ENCODE measurements around the gene UNC5C. TPM values are rescaled to one million over a fixed set of nuclear protein-coding genes. Genes with fewer than 3 reads are reported as not detected.

UNC5C gene
- polyA plus RNA-seq, 1 of the 3 experiments (the other 2 are of a cell fraction): 3.3 TPM

DNA sequence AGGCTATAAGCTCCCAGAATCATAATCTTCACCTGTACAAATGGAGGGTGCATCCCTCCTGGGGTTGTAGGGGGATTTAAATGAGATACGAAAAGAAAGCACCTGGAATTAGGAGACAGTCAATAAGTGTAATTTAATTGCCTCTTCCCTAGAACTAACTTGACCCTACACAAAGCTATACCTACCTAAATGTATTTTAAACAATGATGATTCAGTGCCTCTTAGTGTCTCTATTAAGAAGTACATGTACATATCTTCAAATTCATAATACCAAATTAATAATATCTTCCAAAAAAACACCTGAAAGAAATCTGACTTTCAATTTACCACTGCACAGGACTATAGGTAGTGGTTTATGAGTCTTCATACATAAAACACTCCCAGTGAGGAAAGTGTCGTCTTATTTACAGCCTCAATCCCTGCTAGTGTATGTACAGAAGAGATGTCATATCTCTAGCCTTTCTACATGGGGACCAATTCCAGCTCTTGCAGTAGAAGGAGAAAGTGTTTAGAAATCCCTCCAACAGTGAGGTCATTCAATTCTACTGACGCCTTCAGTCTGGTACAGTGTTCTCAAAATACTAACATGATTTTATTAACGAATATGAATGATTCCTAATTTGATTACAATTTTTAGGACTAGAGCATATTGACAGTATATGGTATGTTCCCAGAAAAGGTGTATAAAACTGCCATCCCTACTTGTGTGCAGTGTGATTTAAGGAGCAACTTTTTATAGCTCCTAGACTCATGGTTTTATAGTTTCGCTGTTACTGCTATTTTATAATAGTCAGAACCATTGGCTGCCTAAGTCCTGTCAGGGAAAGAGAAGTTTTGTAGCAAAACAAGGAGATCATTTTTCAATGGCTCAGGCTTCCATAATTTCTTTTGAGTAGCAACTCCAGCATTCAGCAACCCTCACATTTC lies 282.7 kb downstream of the UNC5C start:
- Histone ChIP-seq H3K36me3 (replicated peaks in 1 of 2; ENCODE audit: control insufficient read depth in 1 of 2, insufficient read depth in 2 of 2, low read length in 1 of 2) (peaks cover 0 to 3% of the 10 kb centered on the region in 2 experiments), H3K79me2 (ENCODE audit: insufficient read depth) (no peaks in the 10 kb centered on the region), H3F3A (replicated peaks; ENCODE audit: insufficient read depth) (no peaks in the 10 kb centered on the region), H3K9me2 (no peaks in the 10 kb centered on the region), H3K9ac (no peak overlapping the region), H3K27ac (ENCODE audit: low read depth in 2 of 2, low read length in 1 of 2) (no peak overlapping the region; a peak in 1 of 4 replicates), H3K4me3 (ENCODE audit: low read depth in 2 of 2, low read length in 1 of 2) (no peak overlapping the region), H4K20me1 (ENCODE audit: insufficient read depth) (no peaks in the 10 kb centered on the region), H2AFZ (ENCODE audit: low read depth) (no peak overlapping the region), H3K4me2 (no peak overlapping the region), H3K9me3 (no peaks in the 10 kb centered on the region), H3K4me1 (ENCODE audit: control insufficient read depth in 1 of 2, insufficient read depth in 2 of 2, low read depth in 1 of 2, low read length in 1 of 2) (peaks cover 2 to 6% of the 10 kb centered on the region in 2 experiments; a peak in 3 of 4 replicates), H3K27me3 (ENCODE audit: insufficient read depth) (no peaks in the 10 kb centered on the region)
- WGBS (ENCODE audit: low lambda C conversion rate): 93% methylated on average over 5 of the region's 5 CpGs
- no peak for DNase-seq
- no peak for TF ChIP-seq EZH2phosphoT487 (IDR thresholded peaks at IDR 0.05; ENCODE audit: borderline replicate concordance, low read depth)
- TF ChIP-seq YY1 (IDR thresholded peaks at IDR 0.05; ENCODE audit: low read depth): no peak
- no peak for TF ChIP-seq TAF1 (IDR thresholded peaks at IDR 0.05; ENCODE audit: borderline replicate concordance, low read depth, low read length)
- TF ChIP-seq, protein P1, sequence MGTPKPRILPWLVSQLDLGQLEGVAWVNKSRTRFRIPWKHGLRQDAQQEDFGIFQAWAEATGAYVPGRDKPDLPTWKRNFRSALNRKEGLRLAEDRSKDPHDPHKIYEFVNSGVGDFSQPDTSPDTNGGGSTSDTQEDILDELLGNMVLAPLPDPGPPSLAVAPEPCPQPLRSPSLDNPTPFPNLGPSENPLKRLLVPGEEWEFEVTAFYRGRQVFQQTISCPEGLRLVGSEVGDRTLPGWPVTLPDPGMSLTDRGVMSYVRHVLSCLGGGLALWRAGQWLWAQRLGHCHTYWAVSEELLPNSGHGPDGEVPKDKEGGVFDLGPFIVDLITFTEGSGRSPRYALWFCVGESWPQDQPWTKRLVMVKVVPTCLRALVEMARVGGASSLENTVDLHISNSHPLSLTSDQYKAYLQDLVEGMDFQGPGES (IDR thresholded peaks at IDR 0.05; ENCODE audit: low read depth, low read length): no peak
- TF ChIP-seq MXI1 (IDR thresholded peaks at IDR 0.05; ENCODE audit: low read depth, low read length): no peak
- TF ChIP-seq ELF1 (IDR thresholded peaks at IDR 0.05): no peak
- TF ChIP-seq RAD21 (IDR thresholded peaks at IDR 0.05; ENCODE audit: low read length): no peak
- no peak for TF ChIP-seq RXRA (IDR thresholded peaks at IDR 0.05; ENCODE audit: borderline replicate concordance, low read depth)
- TF ChIP-seq, protein P2, sequence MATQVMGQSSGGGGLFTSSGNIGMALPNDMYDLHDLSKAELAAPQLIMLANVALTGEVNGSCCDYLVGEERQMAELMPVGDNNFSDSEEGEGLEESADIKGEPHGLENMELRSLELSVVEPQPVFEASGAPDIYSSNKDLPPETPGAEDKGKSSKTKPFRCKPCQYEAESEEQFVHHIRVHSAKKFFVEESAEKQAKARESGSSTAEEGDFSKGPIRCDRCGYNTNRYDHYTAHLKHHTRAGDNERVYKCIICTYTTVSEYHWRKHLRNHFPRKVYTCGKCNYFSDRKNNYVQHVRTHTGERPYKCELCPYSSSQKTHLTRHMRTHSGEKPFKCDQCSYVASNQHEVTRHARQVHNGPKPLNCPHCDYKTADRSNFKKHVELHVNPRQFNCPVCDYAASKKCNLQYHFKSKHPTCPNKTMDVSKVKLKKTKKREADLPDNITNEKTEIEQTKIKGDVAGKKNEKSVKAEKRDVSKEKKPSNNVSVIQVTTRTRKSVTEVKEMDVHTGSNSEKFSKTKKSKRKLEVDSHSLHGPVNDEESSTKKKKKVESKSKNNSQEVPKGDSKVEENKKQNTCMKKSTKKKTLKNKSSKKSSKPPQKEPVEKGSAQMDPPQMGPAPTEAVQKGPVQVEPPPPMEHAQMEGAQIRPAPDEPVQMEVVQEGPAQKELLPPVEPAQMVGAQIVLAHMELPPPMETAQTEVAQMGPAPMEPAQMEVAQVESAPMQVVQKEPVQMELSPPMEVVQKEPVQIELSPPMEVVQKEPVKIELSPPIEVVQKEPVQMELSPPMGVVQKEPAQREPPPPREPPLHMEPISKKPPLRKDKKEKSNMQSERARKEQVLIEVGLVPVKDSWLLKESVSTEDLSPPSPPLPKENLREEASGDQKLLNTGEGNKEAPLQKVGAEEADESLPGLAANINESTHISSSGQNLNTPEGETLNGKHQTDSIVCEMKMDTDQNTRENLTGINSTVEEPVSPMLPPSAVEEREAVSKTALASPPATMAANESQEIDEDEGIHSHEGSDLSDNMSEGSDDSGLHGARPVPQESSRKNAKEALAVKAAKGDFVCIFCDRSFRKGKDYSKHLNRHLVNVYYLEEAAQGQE (IDR thresholded peaks at IDR 0.05; ENCODE audit: low read depth, low read length): no peak
- TF ChIP-seq GATA2 (CRISPR knock-in tag; IDR thresholded peaks at IDR 0.05): no peak
- no peak for TF ChIP-seq FOSL2 (IDR thresholded peaks at IDR 0.05; ENCODE audit: borderline replicate concordance, low read depth)
- TF ChIP-seq, protein P3, sequence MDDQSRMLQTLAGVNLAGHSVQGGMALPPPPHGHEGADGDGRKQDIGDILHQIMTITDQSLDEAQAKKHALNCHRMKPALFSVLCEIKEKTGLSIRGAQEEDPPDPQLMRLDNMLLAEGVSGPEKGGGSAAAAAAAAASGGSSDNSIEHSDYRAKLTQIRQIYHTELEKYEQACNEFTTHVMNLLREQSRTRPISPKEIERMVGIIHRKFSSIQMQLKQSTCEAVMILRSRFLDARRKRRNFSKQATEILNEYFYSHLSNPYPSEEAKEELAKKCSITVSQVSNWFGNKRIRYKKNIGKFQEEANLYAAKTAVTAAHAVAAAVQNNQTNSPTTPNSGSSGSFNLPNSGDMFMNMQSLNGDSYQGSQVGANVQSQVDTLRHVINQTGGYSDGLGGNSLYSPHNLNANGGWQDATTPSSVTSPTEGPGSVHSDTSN (IDR thresholded peaks at IDR 0.05): no peak
- TF ChIP-seq FOXM1 (IDR thresholded peaks at IDR 0.05; ENCODE audit: low read depth): no peak
- TF ChIP-seq, protein P4, sequence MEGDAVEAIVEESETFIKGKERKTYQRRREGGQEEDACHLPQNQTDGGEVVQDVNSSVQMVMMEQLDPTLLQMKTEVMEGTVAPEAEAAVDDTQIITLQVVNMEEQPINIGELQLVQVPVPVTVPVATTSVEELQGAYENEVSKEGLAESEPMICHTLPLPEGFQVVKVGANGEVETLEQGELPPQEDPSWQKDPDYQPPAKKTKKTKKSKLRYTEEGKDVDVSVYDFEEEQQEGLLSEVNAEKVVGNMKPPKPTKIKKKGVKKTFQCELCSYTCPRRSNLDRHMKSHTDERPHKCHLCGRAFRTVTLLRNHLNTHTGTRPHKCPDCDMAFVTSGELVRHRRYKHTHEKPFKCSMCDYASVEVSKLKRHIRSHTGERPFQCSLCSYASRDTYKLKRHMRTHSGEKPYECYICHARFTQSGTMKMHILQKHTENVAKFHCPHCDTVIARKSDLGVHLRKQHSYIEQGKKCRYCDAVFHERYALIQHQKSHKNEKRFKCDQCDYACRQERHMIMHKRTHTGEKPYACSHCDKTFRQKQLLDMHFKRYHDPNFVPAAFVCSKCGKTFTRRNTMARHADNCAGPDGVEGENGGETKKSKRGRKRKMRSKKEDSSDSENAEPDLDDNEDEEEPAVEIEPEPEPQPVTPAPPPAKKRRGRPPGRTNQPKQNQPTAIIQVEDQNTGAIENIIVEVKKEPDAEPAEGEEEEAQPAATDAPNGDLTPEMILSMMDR (IDR thresholded peaks at IDR 0.05): no peak
- TF ChIP-seq NRF1 (IDR thresholded peaks at IDR 0.05; ENCODE audit: low read depth, low read length): no peak
- TF ChIP-seq JUND (IDR thresholded peaks at IDR 0.05): no peak
- TF ChIP-seq TEAD4 (IDR thresholded peaks at IDR 0.05; ENCODE audit: borderline replicate concordance, insufficient read depth): no peak
- no peak for TF ChIP-seq TCF12 (IDR thresholded peaks at IDR 0.05)
- no peak for TF ChIP-seq POLR2AphosphoS5 (IDR thresholded peaks at IDR 0.05; ENCODE audit: low read depth, low read length)
- TF ChIP-seq EP300 (IDR thresholded peaks at IDR 0.05; ENCODE audit: borderline replicate concordance in 1 of 2, low read depth in 1 of 2, low read length in 1 of 2): no peak
- POLR2A ChIA-PET: no interaction called here
- CTCF ChIA-PET: interaction anchor here (1.0 kb wide), 1 partner anchor 16 kb away, joined by 5 read pairs; no protein-coding TSS in a partner anchor
